GM18951 (cell line): ENCODE measurements around the gene ADCK1.
"Not testable (repeated sequence)": the region's sequence is repeated elsewhere in the genome, so short reads cannot be mapped to it uniquely, and the experiment has no call there.

Experiments used
- POLR2A ChIP-seq: IDR thresholded peaks from 4 replicates; pipeline ENCODE4 v1.6.1; 2011; ENCODE audit warnings: mild to moderate bottlenecking; ENCODE audit not compliant: insufficient read length, insufficient read depth; ENCODE audit errors: extremely low read depth
- in situ Hi-C: fragments of 300-500 bp; cut with MboI; formaldehyde crosslinking; loops from one replicate; pipeline ENCODE4 v1.12.0; 2022; ENCODE audit warnings: low sequenced_read_pairs, mixed read lengths, inconsistent platforms; ENCODE audit not compliant: unreplicated experiment

ADCK1 gene

DNA sequence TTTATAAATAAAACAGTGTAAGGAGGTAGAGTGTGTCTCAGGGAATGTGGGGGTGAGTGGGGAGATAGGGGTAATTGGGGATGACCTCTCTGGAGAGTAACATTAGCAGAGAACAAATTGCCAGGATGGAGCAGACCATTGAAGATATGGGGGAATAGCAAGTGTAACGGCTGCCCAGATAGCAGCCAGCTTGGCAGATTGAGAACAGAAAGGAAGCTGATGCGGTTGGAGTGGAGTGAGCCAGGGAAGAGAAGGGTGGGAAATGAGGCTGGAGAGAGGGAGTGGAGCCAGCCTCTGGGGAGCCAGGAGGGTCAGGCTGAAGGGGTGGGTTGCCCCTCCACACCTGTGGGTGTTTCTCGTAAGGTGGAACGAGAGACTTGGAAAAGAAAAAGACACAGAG is 5.6 kb upstream of the ADCK1 start:
- TF ChIP-seq POLR2A, result no peak
- in situ Hi-C loops, result no loop called here

DNA sequence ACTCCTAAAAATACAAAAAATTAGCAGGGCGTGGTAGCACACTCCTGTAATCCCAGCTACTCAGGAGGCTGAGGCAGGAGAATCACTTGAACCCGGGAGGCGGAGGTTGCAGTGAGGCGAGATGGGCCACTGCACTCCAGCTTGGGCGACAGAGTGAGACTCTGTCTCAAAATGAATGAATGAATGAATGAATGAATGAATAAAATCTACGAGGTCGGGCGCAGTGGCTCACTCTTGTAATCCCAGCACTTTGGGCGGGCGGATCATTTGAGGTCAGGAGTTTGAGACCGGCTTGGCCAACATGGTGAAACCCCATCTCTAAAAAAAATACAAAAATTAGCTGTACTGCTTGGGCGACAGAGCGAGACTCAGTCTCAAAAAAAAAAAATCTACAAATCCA is 453 bp upstream of the ADCK1 start:
- in situ Hi-C loops, result not testable (repeated sequence)

DNA sequence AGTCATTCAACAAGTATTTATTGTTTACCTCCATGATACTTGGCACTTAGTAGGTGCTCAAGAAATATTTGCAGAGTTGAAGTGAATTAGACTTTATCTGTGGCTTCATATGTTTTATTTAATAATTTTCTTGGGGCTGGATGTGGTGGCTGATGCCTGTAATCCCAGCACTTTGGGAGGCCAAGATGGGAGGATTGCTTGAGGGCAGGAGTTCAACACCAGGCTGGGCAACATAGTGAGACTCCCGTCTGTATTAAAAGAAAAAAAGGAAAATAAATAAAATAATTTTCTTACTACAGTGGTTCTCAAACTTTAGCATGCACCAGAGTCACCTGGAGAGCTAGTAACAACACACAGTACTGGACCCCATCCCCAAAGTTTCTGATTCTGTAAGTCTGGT is 905 bp downstream of the ADCK1 start:
- in situ Hi-C loops, result no loop called here
- TF ChIP-seq POLR2A, result no peak

DNA sequence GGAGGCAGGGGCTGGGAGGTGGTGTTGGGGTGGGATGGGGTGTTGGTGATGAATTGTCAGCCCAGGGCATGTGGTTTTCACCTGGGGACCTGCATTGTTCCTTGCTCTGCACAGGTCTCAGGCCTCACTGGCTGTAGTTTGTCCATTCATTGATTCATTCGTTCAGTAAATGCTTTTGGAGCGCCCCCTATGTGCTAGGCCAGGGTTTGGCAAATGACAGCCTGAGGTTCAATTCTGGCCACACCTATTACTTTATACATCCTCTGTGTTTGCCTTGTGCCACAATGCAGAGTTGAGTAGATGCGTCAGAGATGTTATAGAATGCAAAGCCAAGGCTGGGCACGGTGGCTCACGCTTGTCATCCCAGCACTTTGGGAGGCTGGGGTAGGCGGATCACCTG is 4.7 kb downstream of the ADCK1 start:
- no peak for TF ChIP-seq POLR2A
- in situ Hi-C loops, result no loop called here

DNA sequence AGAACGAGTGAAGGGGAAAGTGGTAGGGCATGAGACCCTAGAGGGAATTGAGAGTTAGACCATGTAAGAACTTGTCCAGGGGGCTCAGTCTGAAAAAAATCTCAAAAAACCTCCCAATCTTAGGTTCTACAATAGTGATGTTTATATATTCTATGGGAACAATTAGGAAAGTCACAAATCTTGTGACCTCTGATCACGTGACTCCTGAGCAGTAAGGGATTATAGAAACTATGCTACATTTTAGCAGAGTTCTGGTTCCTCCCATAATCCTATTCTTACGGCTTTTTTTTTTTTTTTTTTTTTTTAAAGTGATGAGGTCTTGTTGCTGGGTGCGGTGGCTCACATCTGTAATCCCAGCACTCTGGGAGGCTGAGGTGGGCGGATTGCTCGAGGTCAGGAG is 5.8 kb downstream of the ADCK1 start:
- TF ChIP-seq POLR2A, result no peak
- in situ Hi-C loops, result no loop called here

DNA sequence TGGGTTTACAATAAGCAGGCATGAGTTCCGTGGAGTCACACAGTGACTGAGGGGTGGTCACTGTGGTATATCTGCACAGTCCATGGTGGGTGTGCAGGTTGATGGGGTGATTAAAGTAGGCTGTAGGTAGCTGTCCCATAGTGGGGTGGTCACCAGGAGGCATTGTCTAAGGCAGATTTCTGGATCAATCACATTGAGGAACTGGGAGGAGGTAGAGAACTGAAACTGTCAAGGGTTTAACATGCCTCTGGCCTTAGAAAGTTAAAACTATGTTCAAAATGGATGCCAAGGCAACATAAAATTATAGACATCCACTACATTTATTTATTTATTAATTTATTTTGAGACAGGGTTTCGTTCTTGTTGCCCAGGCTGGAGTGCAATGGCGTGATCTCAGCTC is 8.3 kb downstream of the ADCK1 start:
- TF ChIP-seq POLR2A, result no peak
- in situ Hi-C loops, result no loop called here

DNA sequence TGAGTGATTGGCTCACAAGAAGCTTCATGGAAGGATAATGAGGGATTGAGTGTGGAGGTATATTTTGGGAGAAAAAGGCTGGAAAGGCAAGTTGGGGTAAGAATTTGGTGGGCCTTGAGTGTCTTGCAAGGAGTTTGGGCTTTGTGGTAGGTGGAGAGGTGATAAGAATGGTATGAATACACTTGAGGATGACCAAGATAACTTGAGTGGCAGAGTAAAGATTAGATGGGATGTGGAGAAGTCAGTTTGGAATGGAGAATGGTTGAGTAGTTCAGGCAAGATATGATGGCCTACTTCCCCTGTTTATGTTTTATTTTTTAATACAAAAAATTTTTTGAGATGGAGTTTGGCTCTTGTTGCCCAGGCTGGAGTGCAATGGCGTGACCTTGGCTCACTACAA is 9.1 kb downstream of the ADCK1 start:
- in situ Hi-C loops, result no loop called here

DNA sequence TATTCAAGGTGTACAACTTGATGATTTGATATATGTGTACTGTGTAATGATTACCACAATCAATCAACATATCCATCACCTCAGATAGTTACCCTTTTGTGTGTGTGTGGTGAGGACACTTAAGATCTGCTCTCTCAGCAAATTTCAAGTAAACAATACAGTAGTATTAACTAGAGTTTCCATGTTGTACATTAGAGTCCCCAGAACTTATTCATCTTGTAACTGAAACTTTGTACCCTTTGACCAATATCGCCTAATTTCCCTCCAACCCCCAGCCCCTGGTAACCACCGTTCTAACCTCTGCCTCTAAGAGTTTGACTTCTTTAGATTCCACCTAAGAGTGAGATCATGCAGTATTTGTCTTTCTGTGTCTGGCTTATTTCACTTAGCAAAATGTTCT is 12.1 kb downstream of the ADCK1 start:
- TF ChIP-seq POLR2A, result no peak
- in situ Hi-C loops, result no loop called here

More for the DNA sequence above, 9.1 kb downstream of the ADCK1 start:
- no peak for TF ChIP-seq POLR2A

DNA sequence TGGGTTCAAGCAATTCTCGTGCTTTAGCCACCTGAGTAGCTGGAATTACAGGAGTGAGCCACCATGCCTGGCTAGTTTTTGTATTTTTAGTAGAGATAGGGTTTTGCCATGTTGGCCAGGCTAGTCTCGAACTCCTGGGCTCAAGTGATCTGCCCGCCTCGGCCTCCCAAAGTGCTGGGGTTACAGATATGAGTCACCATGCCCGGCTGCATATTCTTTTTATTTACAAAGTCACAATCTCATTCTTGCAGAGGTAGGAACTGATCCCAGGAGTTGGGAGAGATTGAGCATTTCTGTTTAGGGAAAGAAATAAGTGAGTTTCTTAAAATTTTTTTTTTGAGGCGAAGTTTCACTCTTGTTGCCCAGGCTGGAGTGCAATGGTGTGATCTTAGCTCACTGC is 12.8 kb downstream of the ADCK1 start:
- in situ Hi-C loops, result not testable (repeated sequence)

DNA sequence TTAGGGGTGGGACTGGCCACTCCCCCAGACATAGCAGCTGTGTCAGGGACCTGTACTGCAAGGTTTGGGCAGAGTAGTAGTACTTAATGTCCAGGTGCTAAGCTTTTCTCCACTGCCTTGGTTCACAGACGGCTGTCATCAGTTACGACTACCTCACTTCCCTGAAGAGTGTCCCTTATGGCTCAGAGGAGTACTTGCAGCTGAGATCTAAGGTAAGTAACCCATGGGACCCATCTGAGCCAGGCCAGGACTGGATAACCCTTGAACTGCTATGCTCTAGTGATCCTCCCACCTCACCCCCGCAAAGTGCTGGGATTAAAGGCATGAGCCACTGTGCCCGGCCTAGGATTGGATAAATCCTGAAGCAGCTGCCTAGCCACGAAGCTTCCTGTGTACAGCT is 22.4 kb downstream of the ADCK1 start:
- TF ChIP-seq POLR2A, result no peak
- in situ Hi-C loops, result no loop called here

DNA sequence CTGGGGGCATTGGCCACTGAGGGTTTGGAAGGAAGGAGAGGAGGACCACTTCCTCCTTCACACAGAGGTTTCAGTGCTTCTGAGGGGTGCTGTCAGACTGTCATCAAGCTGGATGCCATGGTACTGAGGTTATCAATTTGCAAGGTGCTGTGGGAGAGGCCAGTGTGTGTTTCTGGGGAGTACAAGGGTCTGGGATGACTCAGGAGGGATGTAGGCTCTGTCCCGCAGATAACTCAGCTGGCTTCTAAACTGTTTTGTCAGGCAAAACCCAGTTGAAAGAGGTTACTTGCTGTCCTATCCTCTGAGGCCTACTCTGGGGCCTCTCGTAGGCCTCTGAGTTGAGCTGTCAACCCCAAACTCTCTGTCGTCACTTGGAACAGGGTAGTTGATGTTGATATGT is 22.8 kb downstream of the ADCK1 start:
- no peak for TF ChIP-seq POLR2A
- in situ Hi-C loops, result no loop called here

DNA sequence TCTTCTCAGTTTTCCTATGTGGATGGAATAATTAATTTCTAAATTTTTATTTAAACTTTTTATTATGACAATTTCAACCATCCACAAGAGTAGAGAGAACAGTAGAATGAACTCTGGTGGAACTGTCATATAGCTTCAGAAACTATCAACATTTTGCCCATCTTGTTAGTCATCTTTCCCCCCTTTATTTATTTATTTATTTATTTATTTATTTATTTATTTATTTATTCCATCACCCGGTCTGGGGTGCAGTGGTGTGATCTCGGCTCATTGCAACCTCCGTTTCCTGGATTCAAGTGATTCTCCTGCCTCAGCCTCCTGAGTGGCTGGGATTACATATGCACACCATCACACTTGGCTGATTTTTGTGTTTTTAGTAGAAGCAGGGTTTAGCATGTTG is 23.5 kb downstream of the ADCK1 start:
- TF ChIP-seq POLR2A, result no peak
- in situ Hi-C loops, result no loop called here

DNA sequence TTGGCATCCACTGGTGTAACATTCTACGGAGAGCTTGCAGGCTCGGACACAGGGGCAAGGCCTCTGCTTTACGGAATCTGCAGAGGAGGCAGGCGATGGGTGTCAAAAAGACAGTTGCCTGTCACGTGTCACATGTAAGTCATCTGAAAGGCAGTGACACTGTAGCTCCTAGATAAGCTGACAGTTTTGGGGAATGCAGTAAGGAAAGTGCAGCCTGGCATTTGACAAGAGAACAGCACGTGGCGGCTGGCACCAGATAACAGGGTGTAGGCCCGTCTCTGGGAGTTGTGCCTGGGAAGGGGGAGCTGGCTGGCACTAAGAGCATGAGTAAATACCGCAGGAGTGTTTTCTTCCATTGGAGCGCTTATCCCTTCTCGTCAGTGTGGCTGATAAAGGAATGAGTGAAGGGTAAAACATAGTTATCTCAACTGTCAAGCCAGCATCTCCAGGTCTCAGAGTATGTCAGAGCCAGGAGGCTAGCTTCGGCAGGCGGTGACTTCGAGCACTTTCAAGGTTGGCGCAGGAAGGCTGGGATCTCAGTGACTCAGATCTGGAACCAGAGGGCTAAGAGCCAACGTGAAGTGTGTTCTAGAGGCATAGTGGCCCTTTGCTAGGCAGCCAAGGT is 26.1 kb downstream of the ADCK1 start:
- TF ChIP-seq POLR2A, result no peak
- in situ Hi-C loops, result no loop called here

DNA sequence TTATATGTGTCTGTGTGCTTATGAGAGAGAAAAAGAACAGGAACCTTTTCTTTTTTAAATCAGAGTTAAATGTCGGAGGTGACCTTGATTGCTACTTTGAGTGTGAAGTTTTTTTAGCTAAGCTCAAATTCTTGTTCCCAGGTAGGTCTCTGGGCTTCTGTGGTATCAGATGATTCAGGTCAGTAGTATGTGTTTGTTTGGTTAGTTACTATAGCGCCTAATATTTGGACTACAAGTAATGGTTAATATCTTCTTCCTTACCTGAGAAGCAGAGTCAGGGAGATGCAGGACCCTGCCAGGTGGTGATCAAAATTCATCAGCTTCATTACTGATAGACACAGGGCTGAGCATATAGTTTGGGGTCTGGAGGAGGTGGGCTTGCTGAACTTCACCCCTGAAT is 30.8 kb downstream of the ADCK1 start:
- in situ Hi-C loops, result no loop called here
- TF ChIP-seq POLR2A, result no peak

DNA sequence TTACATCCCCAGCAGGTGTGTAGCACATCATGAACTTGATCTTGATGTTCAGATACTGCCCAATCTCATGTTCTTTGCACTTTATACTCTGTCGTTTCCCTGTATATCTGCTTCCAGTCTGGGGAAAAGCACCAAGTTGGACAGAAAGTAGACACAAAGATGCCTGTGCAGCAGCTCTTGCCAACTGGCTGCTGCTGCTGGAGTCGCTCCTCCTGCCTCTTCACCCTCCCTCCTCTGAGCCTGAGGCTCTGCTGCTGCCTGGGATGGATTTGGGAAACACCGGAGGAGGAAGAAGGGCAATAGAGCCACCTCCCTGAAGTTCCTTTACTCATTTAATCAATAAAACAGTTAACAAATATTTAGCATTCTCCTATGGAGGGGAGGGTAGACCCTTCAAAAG is 32.4 kb downstream of the ADCK1 start:
- TF ChIP-seq POLR2A, result no peak

More for the DNA sequence above, 32.4 kb downstream of the ADCK1 start:
- in situ Hi-C loops, result no loop called here
